ENCODE data around the gene RASGRF2. TPM values are rescaled to one million over a fixed set of nuclear protein-coding genes. Genes with fewer than 3 reads are reported as not detected.

RASGRF2 gene
- total RNA-seq, 4 donors from 2014 or later, result 2.0 to 3.6 (median 2.8) TPM

DNA sequence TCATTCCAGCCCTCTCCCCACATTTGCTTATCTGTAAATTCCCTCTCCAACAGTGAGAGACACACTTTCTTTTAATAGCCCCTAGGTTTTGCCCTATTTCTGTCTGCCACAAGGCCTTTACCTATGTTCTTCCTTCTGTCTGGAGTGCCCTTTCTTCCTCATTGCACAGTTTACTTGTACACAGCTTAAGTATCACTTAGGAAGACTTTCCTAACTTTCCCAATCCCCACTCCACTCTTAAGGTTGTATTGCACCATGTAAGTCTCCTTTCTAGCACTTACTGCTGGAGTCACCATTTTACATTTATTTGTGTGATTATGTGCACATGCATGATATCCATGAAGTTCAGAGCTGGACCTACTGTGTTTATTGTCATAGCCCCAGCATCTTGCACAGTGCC lies 262.1 kb downstream of the RASGRF2 start:
- in situ Hi-C loops (cut with MboI; ENCODE audit: low pct_ligation_motif_present in 1 of 4, low pct_unique_long_range_greater_than_20kb in 1 of 4, low sequenced_read_pairs in 3 of 4), result no loop called here
- TF ChIP-seq POLR2A (IDR thresholded peaks at IDR 0.05), result no peak
- TF ChIP-seq, protein P1, sequence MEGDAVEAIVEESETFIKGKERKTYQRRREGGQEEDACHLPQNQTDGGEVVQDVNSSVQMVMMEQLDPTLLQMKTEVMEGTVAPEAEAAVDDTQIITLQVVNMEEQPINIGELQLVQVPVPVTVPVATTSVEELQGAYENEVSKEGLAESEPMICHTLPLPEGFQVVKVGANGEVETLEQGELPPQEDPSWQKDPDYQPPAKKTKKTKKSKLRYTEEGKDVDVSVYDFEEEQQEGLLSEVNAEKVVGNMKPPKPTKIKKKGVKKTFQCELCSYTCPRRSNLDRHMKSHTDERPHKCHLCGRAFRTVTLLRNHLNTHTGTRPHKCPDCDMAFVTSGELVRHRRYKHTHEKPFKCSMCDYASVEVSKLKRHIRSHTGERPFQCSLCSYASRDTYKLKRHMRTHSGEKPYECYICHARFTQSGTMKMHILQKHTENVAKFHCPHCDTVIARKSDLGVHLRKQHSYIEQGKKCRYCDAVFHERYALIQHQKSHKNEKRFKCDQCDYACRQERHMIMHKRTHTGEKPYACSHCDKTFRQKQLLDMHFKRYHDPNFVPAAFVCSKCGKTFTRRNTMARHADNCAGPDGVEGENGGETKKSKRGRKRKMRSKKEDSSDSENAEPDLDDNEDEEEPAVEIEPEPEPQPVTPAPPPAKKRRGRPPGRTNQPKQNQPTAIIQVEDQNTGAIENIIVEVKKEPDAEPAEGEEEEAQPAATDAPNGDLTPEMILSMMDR (IDR thresholded peaks at IDR 0.05), result no peak
- no peak for TF ChIP-seq EP300 (IDR thresholded peaks at IDR 0.05; ENCODE audit: low read depth)
- TF ChIP-seq POLR2AphosphoS5 (IDR thresholded peaks at IDR 0.05), result no peak

GRCh38 chr5:81225463-81225862 lies 265.3 kb downstream of the RASGRF2 start:
- intact Hi-C loops (cut with DNase I; ENCODE audit: low total_unique reads), result no loop called here
- Histone ChIP-seq H3K27ac (no peak overlapping the region), H3K4me3 (no peak overlapping the region), H3K9me3 (no peaks in the 10 kb centered on the region), H3K36me3 (no peaks in the 10 kb centered on the region), H3K4me1 (no peaks in the 10 kb centered on the region), H3K27me3 (no peaks in the 10 kb centered on the region)
- TF ChIP-seq POLR2A (IDR thresholded peaks at IDR 0.05) (no peak), POLR2AphosphoS5 (IDR thresholded peaks at IDR 0.05) (no peak), EP300 (IDR thresholded peaks at IDR 0.05; ENCODE audit: low read depth) (no peak)
- TF ChIP-seq, protein P1 (IDR thresholded peaks at IDR 0.05), result no peak
- DNase-seq, result no peak
- WGBS, 2 donors (ENCODE audit: low coverage in 1 of 2), result 88 to 98% methylated on average over 8 of the region's 8 CpGs
- in situ Hi-C loops (cut with MboI; ENCODE audit: low pct_ligation_motif_present in 1 of 4, low pct_unique_long_range_greater_than_20kb in 1 of 4, low sequenced_read_pairs in 3 of 4), result no loop called here

More for the DNA sequence above, 262.1 kb downstream of the RASGRF2 start:
- Histone ChIP-seq H3K4me1 (no peaks in the 10 kb centered on the region), H3K4me3 (no peak overlapping the region), H3K9me3 (no peaks in the 10 kb centered on the region), H3K27me3 (no peaks in the 10 kb centered on the region), H3K36me3 (no peaks in the 10 kb centered on the region), H3K27ac (no peak overlapping the region)
- DNase-seq, result no peak
- intact Hi-C loops (cut with DNase I; ENCODE audit: low total_unique reads), result no loop called here

DNA sequence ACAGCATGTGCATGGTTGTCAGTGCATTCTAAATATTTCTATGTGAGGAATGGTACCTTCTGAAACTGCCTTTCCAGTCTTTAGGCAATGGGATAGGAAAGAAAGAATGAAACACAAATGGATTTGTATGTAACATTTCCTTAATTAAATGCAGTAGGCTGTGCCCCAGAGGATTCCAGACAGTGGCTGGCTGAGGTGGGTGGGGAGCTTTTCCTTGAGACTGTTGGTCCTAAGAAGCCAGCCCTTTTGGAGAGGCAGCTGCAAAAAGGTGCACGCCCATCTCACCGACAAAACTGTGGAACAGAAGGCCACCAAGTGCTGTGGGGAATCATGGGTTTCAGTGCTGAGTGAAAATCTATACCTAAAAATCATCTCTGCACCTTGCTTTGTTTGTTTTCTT lies 266.1 kb downstream of the RASGRF2 start:
- H3K27ac ChIP-seq, result no peak overlapping the region

GRCh38 chr5:81226949-81227348 lies 266.8 kb downstream of the RASGRF2 start:
- WGBS, 2 donors (ENCODE audit: low coverage in 1 of 2), result 78 to 91% methylated on average over 1 of the region's 1 CpG
- intact Hi-C loops (cut with DNase I; ENCODE audit: low total_unique reads) (no loop called here), in situ Hi-C loops (cut with MboI; ENCODE audit: low pct_ligation_motif_present in 1 of 4, low pct_unique_long_range_greater_than_20kb in 1 of 4, low sequenced_read_pairs in 3 of 4) (no loop called here)
- H3K36me3 ChIP-seq, result no peaks in the 10 kb centered on the region
- no peak for TF ChIP-seq POLR2AphosphoS5 (IDR thresholded peaks at IDR 0.05)
- H3K27ac ChIP-seq, result no peak overlapping the region
- no peak overlapping the region for H3K4me3 ChIP-seq
- H3K4me1 ChIP-seq, result no peaks in the 10 kb centered on the region
- H3K9me3 ChIP-seq, result no peaks in the 10 kb centered on the region
- no peak for DNase-seq
- H3K27me3 ChIP-seq, result no peaks in the 10 kb centered on the region

More for the DNA sequence above, 266.1 kb downstream of the RASGRF2 start:
- Histone ChIP-seq H3K4me3 (no peak overlapping the region), H3K27me3 (no peaks in the 10 kb centered on the region), H3K4me1 (no peaks in the 10 kb centered on the region), H3K36me3 (no peaks in the 10 kb centered on the region), H3K9me3 (no peaks in the 10 kb centered on the region)
- 81% methylated on average over 2 of the region's 2 CpGs; no CpG with 5 or more reads in 1 of the 2 donors for WGBS, 2 donors (ENCODE audit: low coverage in 1 of 2)
- TF ChIP-seq EP300 (IDR thresholded peaks at IDR 0.05; ENCODE audit: low read depth), result no peak
- TF ChIP-seq POLR2AphosphoS5 (IDR thresholded peaks at IDR 0.05), result no peak
- TF ChIP-seq, protein P1 (IDR thresholded peaks at IDR 0.05), result no peak
- no peak for TF ChIP-seq POLR2A (IDR thresholded peaks at IDR 0.05)
- intact Hi-C loops (cut with DNase I; ENCODE audit: low total_unique reads) (no loop called here), in situ Hi-C loops (cut with MboI; ENCODE audit: low pct_ligation_motif_present in 1 of 4, low pct_unique_long_range_greater_than_20kb in 1 of 4, low sequenced_read_pairs in 3 of 4) (no loop called here)
- no peak for DNase-seq

GRCh38 chr5:81228084-81228483 lies 267.9 kb downstream of the RASGRF2 start:
- H3K27me3 ChIP-seq, result no peaks in the 10 kb centered on the region
- H3K36me3 ChIP-seq, result no peaks in the 10 kb centered on the region
- in situ Hi-C loops (cut with MboI; ENCODE audit: low pct_ligation_motif_present in 1 of 4, low pct_unique_long_range_greater_than_20kb in 1 of 4, low sequenced_read_pairs in 3 of 4), result no loop called here
- H3K4me3 ChIP-seq, result no peak overlapping the region
- WGBS, 2 donors (ENCODE audit: low coverage in 1 of 2), result 63 to 68% methylated on average over 1 to 4 of the region's 4 CpGs
- no peak overlapping the region for H3K27ac ChIP-seq
- no peak for DNase-seq
- H3K4me1 ChIP-seq, result peaks cover 0 to 7% (median 0%) of the 10 kb centered on the region in 4 donors
- TF ChIP-seq POLR2AphosphoS5 (IDR thresholded peaks at IDR 0.05) (no peak), POLR2A (IDR thresholded peaks at IDR 0.05) (no peak), EP300 (IDR thresholded peaks at IDR 0.05; ENCODE audit: low read depth) (no peak)
- TF ChIP-seq, protein P1 (IDR thresholded peaks at IDR 0.05), result no peak
- intact Hi-C loops (cut with DNase I; ENCODE audit: low total_unique reads), result no loop called here
- no peaks in the 10 kb centered on the region for H3K9me3 ChIP-seq

Measured in transverse colon (tissue), 4 donors.